GM20000 (cell line): ENCODE results near the gene FYB2.
A peak's percentile ranks its signal among the peaks of the same experiment; 100 is the strongest.

ENCODE experiments used
- DNase-seq: peaks from one replicate; pipeline ENCODE4 v3.0.0; 2012; ENCODE audit warnings: low spot score
- CTCF ChIP-seq: IDR thresholded peaks from 2 replicates; pipeline ENCODE4 v1.5.1; 2012; ENCODE audit warnings: mild to moderate bottlenecking, control low read depth; ENCODE audit errors: extremely low read depth, missing control alignments

Gene FYB2

DNA sequence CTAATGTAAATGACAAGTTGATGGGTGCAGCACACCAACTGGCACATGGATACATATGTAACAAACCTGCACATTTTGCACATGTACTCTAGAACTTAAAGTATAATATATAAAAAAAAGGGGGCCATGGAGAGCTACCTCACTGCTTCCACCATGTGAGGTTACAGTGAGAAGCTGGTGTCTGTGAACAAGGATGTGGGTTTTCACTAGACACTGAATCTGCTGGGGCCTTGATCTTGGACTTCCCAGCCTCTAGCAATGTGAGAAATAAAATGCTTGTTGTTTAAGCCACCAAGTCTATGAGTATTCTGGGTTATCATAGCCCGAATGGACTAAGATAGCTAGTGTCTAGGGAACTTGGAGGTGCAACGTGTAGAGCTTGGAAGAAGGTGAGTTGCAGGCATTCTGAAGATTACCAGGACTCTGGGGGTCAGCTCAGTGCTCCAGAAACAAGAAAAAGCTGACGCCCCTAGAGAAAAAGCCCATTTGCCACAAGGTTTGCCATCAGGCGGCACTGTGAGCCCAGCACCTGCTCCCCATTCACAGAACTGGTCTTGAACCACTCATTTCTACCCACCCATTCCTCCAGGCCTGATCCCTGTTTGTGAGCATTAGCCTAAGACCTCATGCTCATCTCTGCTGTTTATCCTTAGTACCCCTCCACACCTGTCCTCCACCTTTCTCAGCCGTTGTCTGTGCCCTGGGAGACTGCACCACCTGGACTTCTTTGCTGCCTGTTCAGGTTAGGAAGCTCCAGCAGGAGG, 15.1 kb upstream of the FYB2 start:
- DNase-seq: no peak
- no peak for TF ChIP-seq CTCF

- no peak for DNase-seq
- no peak for TF ChIP-seq CTCF
Measured at GRCh38 chr1:56833088-56833487, 13.9 kb upstream of the FYB2 start.

GRCh38 chr1:56831871-56832693, 12.9 kb upstream of the FYB2 start:
- TF ChIP-seq CTCF: peak; percentile 96
- peak; percentile 68 for DNase-seq

- DNase-seq: no peak
- TF ChIP-seq CTCF: no peak
Measured at GRCh38 chr1:56830052-56830451, 10.8 kb upstream of the FYB2 start.

DNA sequence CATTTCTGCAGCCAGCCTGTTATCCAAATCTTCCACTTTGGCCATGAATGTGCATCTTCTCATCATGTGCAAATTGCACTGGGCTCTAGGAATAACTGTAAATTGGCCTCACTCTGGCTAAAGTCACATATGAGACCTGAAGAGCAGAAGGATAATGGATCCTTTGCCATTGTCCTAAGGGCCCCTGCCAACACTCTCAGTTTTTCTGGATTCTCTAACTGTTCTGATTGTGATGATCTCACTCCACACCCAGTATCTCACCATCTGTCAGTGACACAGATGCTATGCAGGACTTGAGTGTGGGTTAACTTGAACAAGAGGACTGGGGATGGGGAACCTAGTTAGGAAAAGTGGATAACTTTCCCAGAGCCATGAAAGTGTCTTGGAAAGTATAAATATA, 8.5 kb upstream of the FYB2 start:
- TF ChIP-seq CTCF: no peak
- no peak for DNase-seq

DNA sequence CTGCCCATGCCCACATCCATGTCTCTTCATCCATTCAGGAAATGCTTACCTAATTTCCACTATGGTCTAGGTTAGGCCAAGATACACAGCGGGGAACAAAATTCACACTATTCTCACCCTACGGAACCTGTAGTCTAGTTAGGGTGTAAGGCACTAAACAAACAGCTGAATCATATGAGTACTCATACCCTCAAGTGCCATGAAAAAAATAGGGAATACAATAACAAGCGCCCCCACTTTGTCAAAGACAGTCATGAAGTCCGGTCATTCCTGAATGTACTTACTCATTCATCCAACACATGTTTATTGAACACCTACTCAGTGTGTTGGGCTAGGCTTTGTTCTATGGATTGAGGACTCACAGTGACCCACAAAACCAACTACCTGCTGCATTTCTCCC, 6.2 kb upstream of the FYB2 start:
- DNase-seq: no peak
- TF ChIP-seq CTCF: no peak

GRCh38 chr1:56824938-56825337, 5.7 kb upstream of the FYB2 start:
- DNase-seq: no peak
- TF ChIP-seq CTCF: no peak
